Neuronal stem cell (in vitro differentiated cells): Measurements from ENCODE around the gene EFCAB11.

ENCODE experiments used
- DNase-seq: peaks from one replicate; pipeline ENCODE4 v3.0.0-alpha.2; 2013; ENCODE audit warnings: low spot score
- H2AFZ ChIP-seq: one replicate; pipeline ENCODE4 v1.6.1; 2013; ENCODE audit warnings: mild to moderate bottlenecking, low read length, inconsistent platforms
- H2AK5ac ChIP-seq: 2 replicates; pipeline ENCODE4 v1.6.1; 2013; ENCODE audit warnings: low read depth, mild to moderate bottlenecking, inconsistent platforms, low read length, moderate library complexity, mixed read lengths
- H2BK120ac ChIP-seq: 2 replicates; pipeline ENCODE4 v1.6.1; 2013; ENCODE audit warnings: low read depth, mild to moderate bottlenecking, inconsistent platforms, low read length, moderate library complexity, mixed read lengths
- H2BK12ac ChIP-seq: one replicate; pipeline ENCODE4 v1.6.1; 2013; ENCODE audit warnings: low read length, inconsistent platforms
- H2BK15ac ChIP-seq: 2 replicates; pipeline ENCODE4 v1.6.1; 2013; ENCODE audit warnings: mild to moderate bottlenecking, low read length, inconsistent platforms, mixed read lengths
- H2BK5ac ChIP-seq: one replicate; pipeline ENCODE4 v1.6.1; 2013; ENCODE audit warnings: inconsistent platforms, mild to moderate bottlenecking, low read length, moderate library complexity
- H3K14ac ChIP-seq: one replicate; pipeline ENCODE4 v1.6.1; 2013; ENCODE audit warnings: low read length, inconsistent platforms
- H3K18ac ChIP-seq: 2 replicates; pipeline ENCODE4 v1.6.1; 2013; ENCODE audit warnings: low read length, inconsistent platforms
- H3K23ac ChIP-seq: 2 replicates; pipeline ENCODE4 v1.6.1; 2013; ENCODE audit warnings: low read depth, mild to moderate bottlenecking, mixed read lengths, low read length, inconsistent platforms; ENCODE audit not compliant: poor library complexity
- H3K27ac ChIP-seq: replicated peaks from 3 replicates; pipeline ENCODE4 v1.5.1; 2013; ENCODE audit warnings: low read length, inconsistent platforms
- H3K27me3 ChIP-seq, 3 experiments: 2 replicates each; pipeline ENCODE4 v1.6.1; 2013; ENCODE audit warnings: low read length in 3 of 3, mild to moderate bottlenecking in 2 of 3, inconsistent platforms in 1 of 3, low read depth in 1 of 3, mixed read lengths in 1 of 3, moderate library complexity in 1 of 3; ENCODE audit not compliant: control insufficient read depth in 3 of 3, insufficient read depth in 3 of 3
- H3K36me3 ChIP-seq, 2 donors: replicated peaks in 1 of 2; 2 replicates each; pipeline ENCODE4 v1.6.1; 2013; ENCODE audit warnings: low read length in 2 of 2; ENCODE audit not compliant: control insufficient read depth in 2 of 2, insufficient read depth in 2 of 2
- H3K4ac ChIP-seq: 2 replicates; pipeline ENCODE4 v1.6.1; 2013; ENCODE audit warnings: inconsistent platforms, mild to moderate bottlenecking, low read length, moderate library complexity
- H3K4me1 ChIP-seq, 2 donors: 1 replicate in 1 of 2; 2 replicates in 1 of 2; pipeline ENCODE4 v1.6.1; 2013; ENCODE audit warnings: low read length in 2 of 2, low read depth in 1 of 2; ENCODE audit not compliant: control insufficient read depth in 2 of 2, insufficient read depth in 1 of 2
- H3K4me2 ChIP-seq: one replicate; pipeline ENCODE4 v1.6.1; 2013; ENCODE audit warnings: mild to moderate bottlenecking, low read length, inconsistent platforms; ENCODE audit not compliant: insufficient read depth, poor library complexity, severe bottlenecking
- H3K4me3 ChIP-seq, 2 donors: 2 replicates each; pipeline ENCODE4 v1.5.1; 2013; ENCODE audit warnings: low read length in 2 of 2, mild to moderate bottlenecking in 2 of 2, inconsistent platforms in 1 of 2, moderate library complexity in 1 of 2
- H3K79me1 ChIP-seq: one replicate; pipeline ENCODE4 v1.6.1; 2013; ENCODE audit warnings: low read depth, mild to moderate bottlenecking, inconsistent platforms, low read length, moderate library complexity
- H3K9ac ChIP-seq: one replicate; pipeline ENCODE4 v1.6.1; 2013; ENCODE audit warnings: mild to moderate bottlenecking, low read depth, low read length, inconsistent platforms; ENCODE audit not compliant: poor library complexity
- H3K9me3 ChIP-seq, 2 donors: replicated peaks in 1 of 2; 2 replicates each; pipeline versions ENCODE3 to v1.6.1; 2013; ENCODE audit warnings: low read length in 2 of 2, mild to moderate bottlenecking in 2 of 2, inconsistent platforms in 1 of 2, low read depth in 1 of 2, mixed read lengths in 1 of 2, moderate library complexity in 1 of 2; ENCODE audit not compliant: control insufficient read depth in 2 of 2, insufficient read depth in 1 of 2
- H4K8ac ChIP-seq: one replicate; pipeline ENCODE4 v1.6.1; 2013; ENCODE audit warnings: low read depth, mild to moderate bottlenecking, inconsistent platforms, low read length, moderate library complexity
- H4K91ac ChIP-seq: one replicate; pipeline ENCODE4 v1.6.1; 2013; ENCODE audit warnings: low read length, low read depth, mild to moderate bottlenecking, inconsistent platforms; ENCODE audit not compliant: poor library complexity
- WGBS, 2 donors: extraction: QIAGEN DNeasy Blood & Tissue Kit; methylation state at CpG; one replicate each; pipeline ENCODE4 v1.1.7; 2013; ENCODE audit warnings: missing lambda C conversion rate in 2 of 2, mixed read lengths in 1 of 2; ENCODE audit not compliant: insufficient read length in 2 of 2, insufficient replicate concordance in 1 of 2; ENCODE audit errors: extremely low coverage in 2 of 2; 5-methylcytosine and 5-hydroxymethylcytosine counted together

The EFCAB11 gene

DNA sequence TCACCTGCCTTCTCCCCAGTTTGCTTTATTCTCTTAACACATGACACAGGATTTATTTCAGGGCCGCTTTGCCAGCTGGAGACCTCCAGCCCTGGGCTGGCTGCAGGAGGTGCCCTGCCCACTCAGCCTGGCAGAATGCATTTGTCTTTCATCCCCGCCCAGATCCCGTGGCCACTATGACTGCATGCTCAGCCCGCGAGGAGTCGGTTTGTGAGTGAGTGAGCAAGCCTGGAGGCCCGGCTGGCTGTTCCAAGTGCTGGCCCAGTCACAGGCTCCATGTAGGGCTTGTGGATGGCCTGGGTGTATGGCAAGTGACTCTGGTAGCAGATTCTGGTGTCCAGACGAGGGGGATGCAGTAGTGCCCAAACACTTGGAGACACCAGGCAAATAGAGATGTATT, 3.3 kb upstream of the EFCAB11 start:
- H3K4ac ChIP-seq: no peak overlapping the region
- H3K9me3 ChIP-seq: peaks cover 0 to 8% of the 10 kb centered on the region in 2 donors
- no peak overlapping the region for H3K9ac ChIP-seq
- H3K27ac ChIP-seq: no peak overlapping the region
- H3K4me2 ChIP-seq: no peak overlapping the region
- H3K27me3 ChIP-seq: no peaks in the 10 kb centered on the region
- DNase-seq: no peak
- no peak overlapping the region for H2BK12ac ChIP-seq
- no peak overlapping the region for H2BK5ac ChIP-seq
- peaks cover 10 to 51% of the 10 kb centered on the region in 2 donors for H3K36me3 ChIP-seq
- H3K4me1 ChIP-seq: peaks cover 7 to 14% of the 10 kb centered on the region in 2 donors
- H3K79me1 ChIP-seq: peaks cover 8% of the 10 kb centered on the region
- no CpG with 5 or more reads among the region's 8 CpGs for WGBS, 2 donors
- no peak overlapping the region for H3K18ac ChIP-seq
- no peak overlapping the region for H2AK5ac ChIP-seq
- no peak overlapping the region for H2BK120ac ChIP-seq
- H4K8ac ChIP-seq: no peak overlapping the region
- H3K14ac ChIP-seq: no peak overlapping the region
- H2AFZ ChIP-seq: no peak overlapping the region
- H3K4me3 ChIP-seq: no peak overlapping the region
- no peak overlapping the region for H4K91ac ChIP-seq
- no peak overlapping the region for H3K23ac ChIP-seq
- no peak overlapping the region for H2BK15ac ChIP-seq

DNA sequence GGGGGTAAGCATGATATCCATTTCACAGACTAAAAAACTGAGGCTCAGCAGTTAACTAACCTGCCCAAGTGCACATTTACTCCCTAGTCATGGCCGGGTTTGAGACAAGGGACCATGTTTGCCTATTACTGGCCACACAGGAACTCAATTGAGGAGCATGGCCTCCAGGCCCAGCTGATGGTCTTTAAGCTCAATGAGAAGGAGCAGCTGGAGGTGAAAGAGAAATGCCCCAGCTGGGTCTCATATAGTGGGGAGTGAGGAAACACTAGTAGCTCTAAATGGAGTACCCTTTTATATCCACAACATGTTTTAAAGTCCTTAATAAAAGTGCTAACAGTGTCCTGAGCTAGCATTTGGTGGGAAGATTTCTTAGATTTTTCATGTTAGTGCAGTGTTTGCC, 2.8 kb upstream of the EFCAB11 start:
- Histone ChIP-seq H2AFZ (no peak overlapping the region), H2BK15ac (no peak overlapping the region), H3K4me1 (peaks cover 7 to 14% of the 10 kb centered on the region in 2 donors), H2BK120ac (no peak overlapping the region), H3K4me3 (peak overlapping the region in 1 of 2 donors; percentile 89), H4K91ac (no peak overlapping the region), H3K14ac (no peak overlapping the region), H3K4ac (no peak overlapping the region), H3K79me1 (peaks cover 8% of the 10 kb centered on the region), H3K9me3 (peaks cover 0 to 8% of the 10 kb centered on the region in 2 donors), H2BK5ac (no peak overlapping the region), H3K27ac (no peak overlapping the region), H3K23ac (no peak overlapping the region), H3K4me2 (no peak overlapping the region), H3K18ac (no peak overlapping the region), H4K8ac (no peak overlapping the region), H3K9ac (no peak overlapping the region), H3K36me3 (peaks cover 11 to 50% of the 10 kb centered on the region in 2 donors), H2AK5ac (no peak overlapping the region), H2BK12ac (no peak overlapping the region), H3K27me3 (no peaks in the 10 kb centered on the region)
- no peak for DNase-seq
- no CpG with 5 or more reads among the region's 1 CpG for WGBS, 2 donors

DNA sequence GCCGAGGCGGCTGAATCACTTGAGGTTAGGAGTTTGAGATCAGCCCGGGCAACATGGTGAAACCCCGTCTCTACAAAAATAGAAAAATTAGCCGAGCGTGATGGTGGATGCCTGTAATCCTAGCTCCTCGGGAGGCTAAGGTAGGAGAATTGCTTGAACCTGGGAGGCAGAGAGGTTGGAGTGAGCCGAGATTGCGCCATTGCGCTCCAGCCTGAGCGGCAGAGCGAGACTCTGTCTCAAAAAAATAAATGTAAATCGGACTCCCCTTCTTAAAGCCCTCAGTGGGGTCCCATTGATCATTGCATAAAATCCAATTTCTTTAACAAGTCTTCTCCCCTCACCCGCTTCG, 2.1 kb upstream of the EFCAB11 start:
- Histone ChIP-seq H2AFZ (peak overlapping the region; percentile 95), H3K4me3 (peak overlapping the region; percentile 89 to 96), H3K9ac (peak overlapping the region; percentile 92), H3K27me3 (no peaks in the 10 kb centered on the region), H3K18ac (no peak overlapping the region), H4K8ac (no peak overlapping the region), H3K4ac (no peak overlapping the region), H3K14ac (peak overlapping the region; percentile 11), H3K4me2 (peak overlapping the region; percentile 70), H2BK120ac (no peak overlapping the region), H3K4me1 (peaks cover 7 to 14% of the 10 kb centered on the region in 2 donors), H3K79me1 (peaks cover 8% of the 10 kb centered on the region), H2BK5ac (peak overlapping the region; percentile 30), H4K91ac (no peak overlapping the region), H3K9me3 (peaks cover 0 to 8% of the 10 kb centered on the region in 2 donors), H3K27ac (no peak overlapping the region), H2BK12ac (no peak overlapping the region), H3K36me3 (peaks cover 11 to 47% of the 10 kb centered on the region in 2 donors), H2AK5ac (no peak overlapping the region), H3K23ac (no peak overlapping the region), H2BK15ac (no peak overlapping the region)
- DNase-seq: no peak
- no CpG with 5 or more reads among the region's 15 CpGs for WGBS, 2 donors

DNA sequence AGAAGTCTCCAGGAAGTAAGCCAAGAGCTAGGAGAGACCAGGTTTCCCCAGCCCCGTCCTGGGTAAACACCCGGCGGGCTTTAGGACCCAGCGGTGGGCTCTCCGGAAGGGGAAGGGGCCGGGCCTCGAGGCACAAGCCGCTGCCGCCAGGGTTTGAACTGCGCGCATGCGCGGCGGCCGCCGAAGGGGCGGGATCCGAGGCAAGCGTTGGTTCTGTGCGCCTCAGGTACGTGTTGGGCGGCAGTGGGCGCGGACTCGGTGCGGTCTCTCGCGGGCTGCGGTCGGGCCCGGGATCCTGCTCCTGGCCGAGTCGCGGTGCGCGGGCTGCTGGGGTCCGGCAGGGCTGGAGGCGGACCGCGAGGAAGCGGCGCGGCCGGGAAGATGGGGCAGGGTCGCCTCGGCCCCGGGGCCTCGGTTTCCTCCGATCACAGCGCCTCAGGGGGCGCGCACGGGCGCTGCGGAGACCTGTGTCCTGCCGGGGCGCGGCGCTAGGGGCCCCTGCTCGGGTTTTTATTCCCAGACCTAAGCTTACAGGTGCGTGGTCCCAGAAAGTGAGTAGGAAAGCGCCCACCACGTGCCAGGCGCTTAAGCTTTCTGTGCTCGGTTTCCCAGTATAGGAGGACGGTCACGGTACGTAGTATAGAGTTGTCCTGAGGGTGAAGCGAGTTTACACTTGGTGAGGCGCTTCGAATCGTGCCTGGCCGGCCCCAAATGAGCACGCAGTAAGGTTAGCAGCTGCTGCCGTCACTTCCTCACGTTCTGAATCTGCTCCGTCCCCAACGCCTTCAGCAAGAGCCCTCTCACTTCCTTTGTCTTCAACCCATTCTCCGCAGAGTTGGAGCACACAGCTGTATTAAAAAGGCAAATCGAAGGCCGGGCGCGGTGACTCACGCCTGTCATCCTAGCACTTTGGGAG, 1.5 kb upstream of the EFCAB11 start, which contains the start of gene TDP1:
TSS of gene TDP1 (plus strand) at position 183 of the 916 bp plus-strand sequence. CDS start 7,188 bp downstream, outside the sequence.
- no peak within 1 kb of the TSS for H2BK120ac ChIP-seq
- peaks cover 0 to 5% of the 10 kb centered on the region in 2 donors for H3K9me3 ChIP-seq
- peak within 1 kb of the TSS; percentile 40 for H2AK5ac ChIP-seq
- no peak within 1 kb of the TSS for H2BK12ac ChIP-seq
- H3K27me3 ChIP-seq: no peaks in the 10 kb centered on the region
- no peak within 1 kb of the TSS for H2BK15ac ChIP-seq
- H3K36me3 ChIP-seq: peaks cover 11 to 45% of the 10 kb centered on the region in 2 donors
- H3K18ac ChIP-seq: peak within 1 kb of the TSS; percentile 98
- H4K91ac ChIP-seq: no peak within 1 kb of the TSS
- H4K8ac ChIP-seq: no peak within 1 kb of the TSS
- H2BK5ac ChIP-seq: peak within 1 kb of the TSS; percentile 30
- H3K4ac ChIP-seq: no peak within 1 kb of the TSS
- H3K79me1 ChIP-seq: peaks cover 8% of the 10 kb centered on the region
- peaks cover 7 to 14% of the 10 kb centered on the region in 2 donors for H3K4me1 ChIP-seq
- no peak within 1 kb of the TSS for H3K23ac ChIP-seq
- H3K9ac ChIP-seq: peak within 1 kb of the TSS; percentile 92
- H3K4me3 ChIP-seq: peak within 1 kb of the TSS; percentile 89 to 96
- H3K14ac ChIP-seq: peak within 1 kb of the TSS; percentile 11
- peak within 1 kb of the TSS; percentile 72 for H3K4me2 ChIP-seq
- H3K27ac ChIP-seq: peak within 1 kb of the TSS; percentile 81
- no CpG with 5 or more reads among the region's 84 CpGs for WGBS, 2 donors
- H2AFZ ChIP-seq: peak within 1 kb of the TSS; percentile 95
- peak; percentile 97 for DNase-seq
